ELR (cell line): ENCODE data around the gene RNF114.

ENCODE experiments used
- DNase-seq: peaks from one replicate; pipeline ENCODE4 v3.0.0-alpha.2; 2015; ENCODE audit warnings: low read depth

RNF114 gene

GRCh38 chr20:49904440-49905214 is 31.6 kb upstream of the RNF114 start:
- DNase-seq = no peak

- DNase-seq = no peak
These were observed 30.6 kb upstream of the RNF114 start for GRCh38 chr20:49905415-49906091.

GRCh38 chr20:49906101-49906604 is 30.0 kb upstream of the RNF114 start:
- DNase-seq = no peak

- DNase-seq = no peak
These were observed 29.5 kb upstream of the RNF114 start for GRCh38 chr20:49906615-49907154.

- no peak for DNase-seq
These were observed 28.6 kb upstream of the RNF114 start for GRCh38 chr20:49907405-49908257.

- DNase-seq = no peak
These were observed 28.0 kb upstream of the RNF114 start for GRCh38 chr20:49908258-49908565.

- no peak for DNase-seq
These were observed 26.5 kb upstream of the RNF114 start for GRCh38 chr20:49909499-49910339.

- no peak for DNase-seq
These were observed 25.9 kb upstream of the RNF114 start for GRCh38 chr20:49910340-49910706.

- DNase-seq = no peak
These were observed 22.7 kb upstream of the RNF114 start for GRCh38 chr20:49913399-49914047.

- DNase-seq = peak; percentile 74
These were observed 21.7 kb upstream of the RNF114 start for GRCh38 chr20:49914310-49915117.

GRCh38 chr20:49915118-49915379 is 21.1 kb upstream of the RNF114 start:
- no peak for DNase-seq

GRCh38 chr20:49915380-49916145 is 20.6 kb upstream of the RNF114 start, which contains the start of gene SPATA2:
SPATA2 (minus strand) TSS chr20:49915529; CDS start chr20:49908490, 7,039 bp downstream.
- peak; percentile 99 for DNase-seq

- DNase-seq = peak; percentile 59
These were observed 19.8 kb upstream of the RNF114 start for GRCh38 chr20:49916146-49917002.

GRCh38 chr20:49918446-49918845 is 17.8 kb upstream of the RNF114 start:
- DNase-seq = no peak

GRCh38 chr20:49919009-49919408 is 17.2 kb upstream of the RNF114 start:
- DNase-seq = no peak

- no peak for DNase-seq
These were observed 16.7 kb upstream of the RNF114 start for GRCh38 chr20:49919461-49919860.

GRCh38 chr20:49924247-49924646 is 11.9 kb upstream of the RNF114 start:
- no peak for DNase-seq

GRCh38 chr20:49925901-49926454 is 10.2 kb upstream of the RNF114 start:
- DNase-seq = no peak
